SK-N-SH (cell line): ENCODE results near the gene SLC7A5. TPM values are rescaled to one million over a fixed set of nuclear protein-coding genes. Genes with fewer than 3 reads are reported as not detected.

Source experiments
- CTCF ChIA-PET: fragments of 300-600, 350-600 bp; formaldehyde crosslinking; extraction: SDS; loops from one replicate; lab custom pipeline; 2021; lab: Yijun Ruan, JAX
- POLR2A ChIA-PET: fragments of 350-600 bp; sonication (Branson Sonifier 250); formaldehyde crosslinking; extraction: SDS; loops from one replicate; lab custom pipeline; 2020; ENCODE audit warnings: antibody characterized with exemption, inconsistent platforms; lab: Yijun Ruan, JAX
- DNase-seq: peaks from one replicate; pipeline ENCODE4 v3.0.0; 2012
- H2AFZ ChIP-seq: fragments of 200-600 bp; sonication (generic); 2 replicates; pipeline ENCODE4 v1.8.1; 2016; ENCODE audit warnings: antibody characterized with exemption, mild to moderate bottlenecking, low read depth
- H3F3A ChIP-seq: fragments of 200-600 bp; sonication (generic); replicated peaks from 2 replicates; pipeline ENCODE3; 2016; ENCODE audit warnings: antibody characterized with exemption, mild to moderate bottlenecking; ENCODE audit not compliant: insufficient read depth
- H3K27ac ChIP-seq, 2 experiments: fragments of 200-500 bp in 1 of 2; fragments of 200-600 bp in 1 of 2; sonication (Bioruptor generic) in 1 of 2; sonication (generic), shearing (Covaris generic) in 1 of 2; 2 replicates each; pipeline versions ENCODE4 v1.5.1 to v1.6.1; 2014 to 2016; ENCODE audit warnings: low read depth in 2 of 2, inconsistent platforms in 1 of 2, low read length in 1 of 2, mild to moderate bottlenecking in 1 of 2, mixed read lengths in 1 of 2
- H3K27me3 ChIP-seq: fragments of 200-600 bp; sonication (generic), shearing (Covaris generic); 2 replicates; pipeline ENCODE4 v1.6.1; 2016; ENCODE audit warnings: mixed run types; ENCODE audit not compliant: insufficient read depth
- H3K36me3 ChIP-seq, 2 experiments: fragments of 200-500 bp in 1 of 2; fragments of 200-600 bp in 1 of 2; sonication (Bioruptor generic) in 1 of 2; sonication (generic) in 1 of 2; replicated peaks in 1 of 2; 2 replicates each; pipeline versions ENCODE3 to v1.5.1; 2014 to 2016; ENCODE audit warnings: low read length in 1 of 2, mild to moderate bottlenecking in 1 of 2; ENCODE audit not compliant: insufficient read depth in 2 of 2, control insufficient read depth in 1 of 2
- H3K4me1 ChIP-seq, 2 experiments: fragments of 200-500 bp in 1 of 2; fragments of 200-600 bp in 1 of 2; sonication (Bioruptor generic) in 1 of 2; sonication (generic), shearing (Covaris generic) in 1 of 2; 2 replicates each; pipeline versions ENCODE4 v1.5.1 to v1.6.1; 2014 to 2016; ENCODE audit warnings: low read depth in 1 of 2, low read length in 1 of 2, mixed run types in 1 of 2; ENCODE audit not compliant: insufficient read depth in 2 of 2, control insufficient read depth in 1 of 2
- H3K4me2 ChIP-seq: fragments of 200-600 bp; sonication (generic), shearing (Covaris generic); 2 replicates; pipeline ENCODE4 v1.6.1; 2017; ENCODE audit warnings: mixed run types
- H3K4me3 ChIP-seq, 2 experiments: fragments of 200-500 bp in 1 of 2; fragments of 200-600 bp in 1 of 2; sonication (Bioruptor generic) in 1 of 2; sonication (generic), shearing (Covaris generic) in 1 of 2; 2 replicates each; pipeline versions ENCODE4 v1.5.1 to v1.8.1; 2014 to 2016; ENCODE audit warnings: low read depth in 2 of 2, inconsistent platforms in 1 of 2, low read length in 1 of 2, mild to moderate bottlenecking in 1 of 2, mixed read lengths in 1 of 2, moderate library complexity in 1 of 2
- H3K79me2 ChIP-seq: fragments of 200-600 bp; sonication (generic); 2 replicates; pipeline ENCODE4 v1.8.1; 2017; ENCODE audit warnings: mild to moderate bottlenecking; ENCODE audit not compliant: insufficient read depth
- H3K9ac ChIP-seq: fragments of 200-600 bp; sonication (generic); 2 replicates; pipeline ENCODE4 v1.6.1; 2017; ENCODE audit warnings: mixed run types
- H3K9me2 ChIP-seq: fragments of 200-600 bp; sonication (generic); 2 replicates; pipeline ENCODE4 v1.6.1; 2017; ENCODE audit warnings: mixed run types
- H3K9me3 ChIP-seq: fragments of 200-600 bp; sonication (generic); 2 replicates; pipeline ENCODE4 v1.6.1; 2017; ENCODE audit warnings: mixed run types, mild to moderate bottlenecking, moderate library complexity
- H4K20me1 ChIP-seq: fragments of 200-600 bp; sonication (generic); 2 replicates; pipeline ENCODE4 v1.6.1; 2017; ENCODE audit warnings: mild to moderate bottlenecking, mixed run types; ENCODE audit not compliant: insufficient read depth
- CHD2 ChIP-seq: fragments of 150-350 bp; IDR thresholded peaks from 2 replicates; pipeline ENCODE4 v1.6.1; 2018; ENCODE audit warnings: low read length; ENCODE audit not compliant: partially characterized antibody
- ELF1 ChIP-seq: IDR thresholded peaks from 2 replicates; pipeline ENCODE4 v1.4.0; 2012
- EP300 ChIP-seq, 2 experiments: IDR thresholded peaks; 2 replicates each; pipeline versions ENCODE4 v1.4.0 to v1.6.1; 2012; ENCODE audit warnings: borderline replicate concordance in 1 of 2, low read depth in 1 of 2, low read length in 1 of 2
- EZH2phosphoT487 ChIP-seq: fragments of 200-600 bp; sonication (generic); IDR thresholded peaks from 2 replicates; pipeline ENCODE4 v1.6.1; 2017; ENCODE audit warnings: low read depth, mixed run types, mild to moderate bottlenecking, antibody characterized with exemption, moderate library complexity, borderline replicate concordance
- FOXJ3 ChIP-seq: sonication (generic); formaldehyde crosslinking; IDR thresholded peaks from 2 replicates; pipeline ENCODE4 v1.5.1; 2020; ENCODE audit warnings: mild to moderate bottlenecking, missing genetic modification reagents
- GATA2 ChIP-seq: sonication (generic); formaldehyde crosslinking; IDR thresholded peaks from 2 replicates; pipeline ENCODE4 v1.5.0; 2020; ENCODE audit warnings: mild to moderate bottlenecking, missing genetic modification reagents
- JUND ChIP-seq: IDR thresholded peaks from 2 replicates; pipeline ENCODE4 v1.4.0; 2012
- MEF2A ChIP-seq: IDR thresholded peaks from 2 replicates; pipeline ENCODE4 v1.4.0; 2012; ENCODE audit warnings: low read depth, borderline replicate concordance
- MXI1 ChIP-seq: IDR thresholded peaks from 2 replicates; pipeline ENCODE4 v1.6.1; 2012; ENCODE audit warnings: mild to moderate bottlenecking, low read depth, low read length, improper control_type of control experiment
- PBX3 ChIP-seq: IDR thresholded peaks from 2 replicates; pipeline ENCODE4; 2012
- POLR2AphosphoS5 ChIP-seq: IDR thresholded peaks from 2 replicates; pipeline ENCODE4 v1.6.1; 2012; ENCODE audit warnings: low read depth, low read length
- RAD21 ChIP-seq: IDR thresholded peaks from 2 replicates; pipeline ENCODE4 v1.6.1; 2012; ENCODE audit warnings: mild to moderate bottlenecking, low read length
- RCOR1 ChIP-seq: fragments of 150-350 bp; IDR thresholded peaks from 2 replicates; pipeline ENCODE4 v1.6.1; 2017; ENCODE audit warnings: antibody characterized with exemption, low read length
- SIN3A ChIP-seq: IDR thresholded peaks from 2 replicates; pipeline ENCODE4 v1.6.1; 2012; ENCODE audit warnings: low read depth, mild to moderate bottlenecking, low read length, moderate library complexity, borderline replicate concordance
- SMC3 ChIP-seq: IDR thresholded peaks from 2 replicates; pipeline ENCODE4 v1.6.1; 2012; ENCODE audit warnings: low read depth, low read length, improper control_type of control experiment
- TEAD4 ChIP-seq: IDR thresholded peaks from 2 replicates; pipeline ENCODE4 v1.4.0; 2012; ENCODE audit warnings: mild to moderate bottlenecking, borderline replicate concordance; ENCODE audit not compliant: insufficient read depth
- ZBTB33 ChIP-seq: IDR thresholded peaks from 2 replicates; pipeline ENCODE4 v1.4.0; 2012; ENCODE audit warnings: low read depth, borderline replicate concordance
- WGBS: methylation state at CpG from one replicate; pipeline ENCODE4 v1.1.6; 2017; ENCODE audit warnings: low lambda C conversion rate; 5-methylcytosine and 5-hydroxymethylcytosine counted together
- polyA plus RNA-seq, 3 experiments: library from polyadenylated mRNA; depleted of rRNA; stranded (reverse); fragments of >200 nt; gene quantifications; 2 replicates each; pipeline ENCODE4 v1.2.3, GENCODE V29; 2012
- TF ChIP-seq, protein P1 (sequence below): fragments of 150-350 bp; IDR thresholded peaks from 2 replicates; pipeline ENCODE4 v1.6.1; 2016; ENCODE audit warnings: mild to moderate bottlenecking, low read depth, low read length
- TF ChIP-seq, protein P2 (sequence below): fragments of 200-600 bp; sonication (generic); IDR thresholded peaks from 2 replicates; pipeline ENCODE4 v1.6.1; 2017; ENCODE audit warnings: antibody characterized with exemption, mild to moderate bottlenecking, moderate library complexity

SLC7A5 gene
- polyA plus RNA-seq, 1 of the 3 experiments (the other 2 are of a cell fraction) = 15.1 TPM

GRCh38 chr16:87837627-87838289 is 31.5 kb downstream of the SLC7A5 start:
- H3K27me3 ChIP-seq = no peaks in the 10 kb centered on the region
- no peaks in the 10 kb centered on the region for H3K9me3 ChIP-seq
- POLR2A ChIA-PET = interaction anchor here (1.5 kb wide), 1 partner anchor 15 kb away, joined by 3 read pairs; no protein-coding TSS in a partner anchor
- H3K27ac ChIP-seq = no peak overlapping the region
- no peak for DNase-seq
- H3K4me2 ChIP-seq = no peak overlapping the region
- no peak overlapping the region for H2AFZ ChIP-seq
- no peak for TF ChIP-seq PBX3
- no peak for TF ChIP-seq MEF2A
- TF ChIP-seq, protein P1, sequence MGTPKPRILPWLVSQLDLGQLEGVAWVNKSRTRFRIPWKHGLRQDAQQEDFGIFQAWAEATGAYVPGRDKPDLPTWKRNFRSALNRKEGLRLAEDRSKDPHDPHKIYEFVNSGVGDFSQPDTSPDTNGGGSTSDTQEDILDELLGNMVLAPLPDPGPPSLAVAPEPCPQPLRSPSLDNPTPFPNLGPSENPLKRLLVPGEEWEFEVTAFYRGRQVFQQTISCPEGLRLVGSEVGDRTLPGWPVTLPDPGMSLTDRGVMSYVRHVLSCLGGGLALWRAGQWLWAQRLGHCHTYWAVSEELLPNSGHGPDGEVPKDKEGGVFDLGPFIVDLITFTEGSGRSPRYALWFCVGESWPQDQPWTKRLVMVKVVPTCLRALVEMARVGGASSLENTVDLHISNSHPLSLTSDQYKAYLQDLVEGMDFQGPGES = no peak
- no peak for TF ChIP-seq ZBTB33
- no peak for TF ChIP-seq RAD21
- no peak for TF ChIP-seq FOXJ3 (CRISPR knock-in tag)
- TF ChIP-seq ELF1 = no peak
- TF ChIP-seq, protein P2, sequence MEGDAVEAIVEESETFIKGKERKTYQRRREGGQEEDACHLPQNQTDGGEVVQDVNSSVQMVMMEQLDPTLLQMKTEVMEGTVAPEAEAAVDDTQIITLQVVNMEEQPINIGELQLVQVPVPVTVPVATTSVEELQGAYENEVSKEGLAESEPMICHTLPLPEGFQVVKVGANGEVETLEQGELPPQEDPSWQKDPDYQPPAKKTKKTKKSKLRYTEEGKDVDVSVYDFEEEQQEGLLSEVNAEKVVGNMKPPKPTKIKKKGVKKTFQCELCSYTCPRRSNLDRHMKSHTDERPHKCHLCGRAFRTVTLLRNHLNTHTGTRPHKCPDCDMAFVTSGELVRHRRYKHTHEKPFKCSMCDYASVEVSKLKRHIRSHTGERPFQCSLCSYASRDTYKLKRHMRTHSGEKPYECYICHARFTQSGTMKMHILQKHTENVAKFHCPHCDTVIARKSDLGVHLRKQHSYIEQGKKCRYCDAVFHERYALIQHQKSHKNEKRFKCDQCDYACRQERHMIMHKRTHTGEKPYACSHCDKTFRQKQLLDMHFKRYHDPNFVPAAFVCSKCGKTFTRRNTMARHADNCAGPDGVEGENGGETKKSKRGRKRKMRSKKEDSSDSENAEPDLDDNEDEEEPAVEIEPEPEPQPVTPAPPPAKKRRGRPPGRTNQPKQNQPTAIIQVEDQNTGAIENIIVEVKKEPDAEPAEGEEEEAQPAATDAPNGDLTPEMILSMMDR = no peak
- no peak for TF ChIP-seq SMC3
- TF ChIP-seq MXI1 = no peak
- no peak for TF ChIP-seq POLR2AphosphoS5
- no peak for TF ChIP-seq EP300 (IDR thresholded peaks at IDR 0.05; ENCODE audit: borderline replicate concordance in 1 of 2, low read depth in 1 of 2, low read length in 1 of 2)
- TF ChIP-seq EZH2phosphoT487 = no peak
- no peak for TF ChIP-seq GATA2
- TF ChIP-seq JUND = no peak
- TF ChIP-seq RCOR1 = no peak
- no peak for TF ChIP-seq CHD2
- no peak for TF ChIP-seq SIN3A
- no peak for TF ChIP-seq TEAD4
- 97% methylated on average over 14 of the region's 21 CpGs for WGBS
- no peak overlapping the region for H3K9ac ChIP-seq
- no peaks in the 10 kb centered on the region for H3K79me2 ChIP-seq
- CTCF ChIA-PET = interaction anchor here (1.3 to 10.0 kb wide), 4 partner anchors 9 to 58 kb away, joined by 5 to 108 read pairs (median 44); no protein-coding TSS in a partner anchor
- no peaks in the 10 kb centered on the region for H3F3A ChIP-seq
- no peaks in the 10 kb centered on the region for H3K9me2 ChIP-seq
- H3K4me3 ChIP-seq = no peak overlapping the region
- H3K4me1 ChIP-seq = peaks cover 7 to 24% of the 10 kb centered on the region in 2 experiments; a peak in 2 of 4 replicates
- peaks cover 7 to 50% of the 10 kb centered on the region in 2 experiments for H3K36me3 ChIP-seq
- peaks cover 12% of the 10 kb centered on the region; the same call in 1 of the 2 replicates for H4K20me1 ChIP-seq
